ENCODE measurements around the gene SPRR1B. TPM values are rescaled to one million over a fixed set of nuclear protein-coding genes. Genes with fewer than 3 reads are reported as not detected.
A peak's percentile ranks its signal among the peaks of the same experiment; 100 is the strongest.

Gene SPRR1B
- total and polyA plus RNA-seq, 9 of the 15 experiments (the other 6 are each of a cell fraction or from before 2014, with no cell fraction given) = not detected

- TF ChIP-seq JUND (IDR thresholded peaks at IDR 0.05; ENCODE audit: borderline replicate concordance, low read depth, low read length) (peak; percentile 68; the same call in 1 of the 2 replicates), JUND (tag; IDR thresholded peaks at IDR 0.05; ENCODE audit: borderline replicate concordance, low read depth, low read length) (peak; percentile 30; the same call in 1 of the 3 replicates)
These were observed 1.8 kb downstream of the SPRR1B start (continued) for GRCh38 chr1:153032677-153033308.

- H3K36me3 ChIP-seq (ENCODE audit: control insufficient read depth, insufficient read depth, low read length) = no peaks in the 10 kb centered on the region
- H3K4me3 ChIP-seq = no peak overlapping the region
- DNase-seq (ENCODE audit: extremely low read depth in 1 of 4, low spot score in 3 of 4) (no peak), ATAC-seq (no peak), FAIRE-seq (no peak)
- H2AFZ ChIP-seq (ENCODE audit: low read depth, low read length) = no peak overlapping the region
- TF ChIP-seq RFX1 (IDR thresholded peaks at IDR 0.05) = 0 out of 2 replicates have a peak, but pooled peaks have one; percentile 8
- TF ChIP-seq ZNF740 (CRISPR knock-in tag; IDR thresholded peaks at IDR 0.05) = no peak
- TF ChIP-seq ZNF740 (tag; IDR thresholded peaks at IDR 0.05) = no peak
- H3K79me2 ChIP-seq (ENCODE audit: control insufficient read depth, insufficient read depth, low read length) = no peaks in the 10 kb centered on the region
- in situ Hi-C loops (cut with MboI) = no loop called here
- no peaks in the 10 kb centered on the region for H3K9me1 ChIP-seq (ENCODE audit: control insufficient read depth, insufficient read depth, low read length)
- H3K27ac ChIP-seq (ENCODE audit: extremely low read depth, low read depth, low read length) = no peak overlapping the region
- no TSS peak for BruUV-seq (replicated peaks)
- no peaks in the 10 kb centered on the region for H3K4me1 ChIP-seq (replicated peaks in 1 of 2; ENCODE audit: control insufficient read depth in 2 of 2, insufficient read depth in 2 of 2, low read length in 2 of 2)
- H4K20me1 ChIP-seq (replicated peaks; ENCODE audit: control insufficient read depth, insufficient read depth, low read length) = no peaks in the 10 kb centered on the region
- intact Hi-C loops (cut with micrococcal nuclease) = no loop called here
- H3K4me2 ChIP-seq (ENCODE audit: insufficient read depth, low read length) = no peak overlapping the region
- CTCF ChIA-PET (ENCODE audit: low intra/inter-chr PET ratio) = no interaction called here
- no peaks in the 10 kb centered on the region for H3K27me3 ChIP-seq (ENCODE audit: control insufficient read depth in 2 of 2, insufficient read depth in 2 of 2, low read length in 2 of 2)
- no peaks in the 10 kb centered on the region for H3K9me3 ChIP-seq (replicated peaks; ENCODE audit: control insufficient read depth, insufficient read depth, low read depth, low read length)
- POLR2A ChIA-PET = no interaction called here
- WGBS (ENCODE audit: insufficient coverage, low coverage, missing lambda C conversion rate) = 6% methylated on average over 1 of the region's 1 CpG
- no peak overlapping the region for H3K9ac ChIP-seq (ENCODE audit: insufficient read depth in 1 of 2, low read depth in 2 of 2, low read length in 2 of 2)
These were observed 4.2 kb downstream of the SPRR1B start for GRCh38 chr1:153035211-153035610.
